GM19240 (cell line): ENCODE data around the gene CDK17.

Experiments used
- DNase-seq: peaks from one replicate; pipeline ENCODE4 v3.0.0; 2011; ENCODE audit warnings: low spot score; ENCODE audit not compliant: insufficient read length

The CDK17 gene

DNA sequence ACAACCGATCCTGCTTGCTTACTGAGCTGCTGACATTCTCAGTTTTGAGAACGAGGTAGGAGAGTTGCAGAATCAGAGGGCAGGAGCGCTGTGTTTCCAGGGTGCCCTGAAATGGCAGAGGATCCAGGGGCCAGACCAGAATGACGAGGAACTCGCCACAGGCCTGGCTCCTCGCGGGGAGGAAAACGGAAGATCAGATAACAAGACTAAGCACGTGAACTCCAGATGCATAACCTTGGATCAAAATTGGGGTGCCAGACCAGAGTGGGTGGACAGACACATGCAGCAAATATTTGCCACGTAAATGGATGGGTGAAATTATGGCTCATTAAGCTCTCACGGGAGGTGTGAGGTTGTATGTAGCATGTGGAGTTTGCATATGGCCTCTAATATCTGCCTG is 159.6 kb downstream of the CDK17 start:
- DNase-seq: no peak

DNA sequence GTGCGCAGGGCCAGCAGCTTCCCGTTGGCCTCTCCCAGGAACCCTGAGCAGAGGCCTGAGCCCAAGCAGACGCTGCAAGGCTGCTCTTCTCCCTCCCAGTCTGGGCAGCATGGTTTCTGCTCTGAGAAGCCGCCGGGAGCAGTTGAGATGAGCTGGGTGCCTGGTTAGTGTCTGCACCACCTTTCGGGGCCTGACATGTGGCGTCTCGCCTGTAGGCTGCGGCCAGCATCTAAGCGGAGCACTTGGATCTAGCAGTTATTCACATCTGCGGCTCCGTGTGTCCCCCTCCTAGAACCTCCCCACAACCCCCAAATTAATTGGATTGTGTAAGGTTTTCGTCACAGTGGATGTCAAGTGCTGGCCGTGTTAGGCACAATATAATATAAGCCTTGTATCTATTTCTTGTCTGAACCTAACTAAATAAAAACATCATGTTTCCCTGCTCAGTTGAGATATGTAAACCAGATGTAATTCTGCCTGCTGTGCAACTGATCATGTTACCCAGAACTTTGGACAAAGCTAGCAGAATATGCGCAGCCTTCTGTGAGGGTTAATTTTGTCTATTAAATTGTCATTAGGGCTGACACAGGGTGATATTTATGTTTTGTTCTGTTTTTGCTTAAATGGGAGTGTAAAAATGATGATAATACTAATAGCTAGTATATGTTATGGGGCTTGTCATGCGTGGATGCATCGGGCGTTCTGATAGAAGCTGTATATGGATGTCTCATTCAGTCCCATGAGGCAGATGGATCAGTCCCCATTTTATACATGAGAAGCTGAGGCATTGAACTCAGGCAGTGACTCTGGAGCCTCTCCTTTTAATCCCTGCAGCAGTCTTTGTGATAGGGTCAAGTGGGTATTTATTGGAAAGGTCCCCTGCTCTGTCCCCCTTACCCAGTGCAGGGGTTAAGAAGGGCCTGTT is 160.3 kb downstream of the CDK17 start:
- no peak for DNase-seq

DNA sequence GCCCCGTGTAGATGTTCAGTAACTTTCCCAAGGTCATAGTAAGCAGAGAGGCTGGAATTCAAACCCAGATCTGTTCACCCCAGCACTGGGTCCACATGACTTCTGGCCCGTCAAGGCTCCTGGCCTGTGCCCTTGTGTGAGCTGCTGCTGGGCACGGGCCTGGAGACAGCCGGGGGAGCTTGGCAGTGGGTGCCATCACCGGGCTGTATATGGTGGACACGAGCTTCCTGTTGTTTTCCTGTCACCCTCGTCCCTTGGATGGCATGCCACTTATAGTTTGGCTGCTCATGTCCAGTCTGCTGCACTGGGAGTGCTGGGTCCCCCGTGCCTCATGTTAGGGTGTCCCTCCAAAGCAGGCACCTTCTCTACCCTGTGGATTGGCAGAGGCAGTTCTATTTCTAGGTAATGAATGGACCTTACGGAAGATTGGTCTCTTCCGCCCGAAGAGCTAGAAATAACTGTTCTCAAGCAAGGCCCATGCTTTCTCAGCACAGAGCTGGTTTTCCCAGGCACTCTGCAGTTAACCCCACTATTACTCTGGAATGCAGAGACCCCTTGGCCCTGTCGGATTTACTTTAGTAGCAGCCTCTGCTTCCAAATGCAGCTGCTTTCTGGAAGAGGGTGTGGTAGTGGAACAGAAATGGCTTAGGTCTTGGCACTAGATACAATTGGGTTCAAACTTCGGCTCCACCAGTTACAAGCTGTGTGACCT is 161.7 kb downstream of the CDK17 start:
- no peak for DNase-seq

DNA sequence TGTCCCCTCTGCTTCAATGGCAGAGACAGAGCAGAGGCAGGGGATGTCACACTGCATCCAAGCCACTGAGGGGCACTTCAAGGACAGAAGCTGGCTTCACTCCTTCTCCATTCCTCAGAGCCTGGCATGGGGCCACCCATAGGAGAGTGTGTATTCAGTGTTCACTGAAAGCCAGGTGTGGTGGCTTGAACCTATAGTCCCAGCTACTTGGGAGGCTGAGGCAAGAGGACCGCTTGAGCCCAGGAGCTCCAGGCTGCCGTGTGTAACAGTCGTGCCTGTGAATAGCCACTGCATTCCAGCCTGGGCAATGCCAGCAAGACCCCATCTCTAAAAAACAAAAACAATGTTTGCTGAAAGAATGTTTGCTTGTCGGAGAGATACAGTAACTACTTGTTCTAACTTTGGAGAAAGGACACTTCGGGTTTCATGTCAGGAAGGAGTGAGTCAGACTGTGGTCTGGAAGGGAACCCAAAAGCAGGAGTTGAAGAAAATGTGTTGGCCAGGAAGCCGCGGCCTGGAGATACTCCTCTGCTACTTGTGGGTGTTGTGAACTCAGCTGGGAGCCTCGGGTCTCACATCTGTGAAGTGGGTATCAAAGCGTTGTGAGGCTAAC is 162.7 kb downstream of the CDK17 start:
- no peak for DNase-seq

DNA sequence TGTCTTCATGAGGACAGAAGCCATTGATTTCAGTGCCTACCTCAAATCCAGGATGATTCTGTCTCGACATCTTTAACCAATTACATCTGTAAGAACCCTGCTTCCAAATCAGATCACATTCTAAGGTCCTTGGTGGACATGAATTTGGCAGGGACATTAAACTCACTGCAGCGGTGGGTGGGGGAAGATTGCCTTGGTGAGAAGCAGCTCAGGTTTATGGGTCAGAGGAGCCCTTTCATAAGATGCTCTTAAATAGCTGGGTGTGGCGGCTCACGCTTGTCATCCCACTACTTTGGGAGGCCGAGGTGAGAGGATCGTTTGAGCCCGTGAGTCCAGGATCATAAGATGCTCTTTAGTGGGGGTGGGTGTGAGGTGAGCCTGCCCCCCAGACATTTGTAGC is 163.2 kb downstream of the CDK17 start:
- DNase-seq: no peak

DNA sequence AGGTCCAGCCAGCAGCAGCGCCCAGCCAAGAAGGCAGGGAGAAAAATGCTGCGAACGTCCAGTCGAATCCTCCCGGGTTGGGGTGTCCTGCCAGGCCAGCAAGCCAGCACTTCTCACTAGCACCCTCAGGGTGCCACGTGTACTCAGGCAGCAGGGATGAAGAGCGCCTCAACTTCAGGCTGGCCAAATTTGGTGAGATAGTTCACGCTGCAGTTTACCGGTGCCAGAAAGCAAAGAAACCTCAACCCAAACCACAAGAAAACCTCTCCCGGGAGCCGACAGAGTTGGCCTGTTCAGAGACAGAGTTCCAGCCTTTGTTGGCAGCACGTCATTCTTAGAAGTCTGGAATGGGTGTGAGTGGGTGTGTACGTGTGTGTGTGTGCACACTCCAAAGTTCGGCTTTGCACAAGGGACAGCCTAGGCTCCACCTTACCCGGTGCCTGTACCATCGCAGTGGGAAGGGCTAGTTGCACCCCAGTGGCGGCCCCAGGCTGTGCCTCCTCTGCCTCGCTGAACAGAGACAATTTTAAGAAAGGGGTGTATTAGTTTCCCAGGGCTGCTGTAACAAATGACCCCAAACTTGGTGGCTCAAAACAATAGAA is 163.9 kb downstream of the CDK17 start:
- no peak for DNase-seq

DNA sequence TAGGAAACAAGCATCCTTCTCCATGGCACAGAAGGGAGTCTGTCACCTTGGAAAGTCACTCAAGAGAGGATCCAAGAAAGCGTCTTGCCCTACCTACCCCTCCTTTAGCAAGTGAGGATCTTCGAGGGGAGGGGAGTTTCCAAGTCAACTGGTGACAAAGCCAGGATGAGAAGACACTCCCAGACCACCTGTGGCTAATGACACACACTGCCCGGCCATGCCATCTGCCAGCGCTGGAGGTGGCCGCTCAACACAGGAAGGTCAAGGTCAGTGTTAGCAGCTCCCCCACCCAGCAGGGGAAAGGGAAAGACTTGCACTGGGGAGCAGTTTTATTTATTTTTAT is 164.8 kb downstream of the CDK17 start:
- DNase-seq: no peak

DNA sequence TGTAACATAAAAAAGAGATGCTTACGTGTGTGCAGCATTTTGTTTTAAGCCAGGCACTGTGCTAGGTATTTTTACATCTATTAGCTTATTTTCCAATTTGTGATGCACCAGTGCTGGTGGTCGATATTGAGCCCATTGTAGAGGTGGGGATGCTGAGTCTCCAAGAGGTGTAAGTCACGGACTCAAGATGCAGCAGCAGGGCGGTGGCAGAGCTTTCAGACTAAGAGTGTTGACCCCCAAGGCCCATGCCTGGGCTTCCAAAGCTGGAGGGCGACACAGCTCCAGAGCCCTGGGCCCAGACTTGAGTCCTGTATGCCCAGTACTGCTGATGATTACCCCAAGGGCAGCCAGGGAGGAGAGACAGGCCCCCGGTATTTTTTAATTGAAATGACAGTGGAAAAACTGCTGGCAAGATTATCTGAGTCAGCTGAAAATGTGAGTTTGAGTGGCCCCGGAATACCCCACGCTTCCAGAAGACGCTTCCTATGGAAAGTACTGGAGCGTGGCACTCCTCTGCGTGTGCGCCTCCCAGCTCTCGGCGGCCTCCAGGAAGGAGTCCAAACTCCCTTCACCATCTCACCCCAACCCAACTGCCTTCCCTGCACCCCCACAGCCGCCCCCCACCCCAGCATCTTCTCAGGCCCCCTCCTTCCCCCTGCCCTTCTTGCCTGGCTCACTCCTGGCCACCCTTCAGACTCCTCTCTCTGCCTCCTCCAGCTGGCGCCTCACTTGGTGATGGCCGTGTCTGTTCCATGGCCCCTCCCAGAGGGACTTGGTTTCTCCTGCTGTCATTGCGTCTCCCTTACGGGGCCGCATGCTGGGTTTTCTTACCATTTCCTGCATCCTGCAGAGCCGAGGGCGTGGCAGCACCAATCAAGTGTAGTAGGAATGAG is 165.4 kb downstream of the CDK17 start:
- DNase-seq: no peak

DNA sequence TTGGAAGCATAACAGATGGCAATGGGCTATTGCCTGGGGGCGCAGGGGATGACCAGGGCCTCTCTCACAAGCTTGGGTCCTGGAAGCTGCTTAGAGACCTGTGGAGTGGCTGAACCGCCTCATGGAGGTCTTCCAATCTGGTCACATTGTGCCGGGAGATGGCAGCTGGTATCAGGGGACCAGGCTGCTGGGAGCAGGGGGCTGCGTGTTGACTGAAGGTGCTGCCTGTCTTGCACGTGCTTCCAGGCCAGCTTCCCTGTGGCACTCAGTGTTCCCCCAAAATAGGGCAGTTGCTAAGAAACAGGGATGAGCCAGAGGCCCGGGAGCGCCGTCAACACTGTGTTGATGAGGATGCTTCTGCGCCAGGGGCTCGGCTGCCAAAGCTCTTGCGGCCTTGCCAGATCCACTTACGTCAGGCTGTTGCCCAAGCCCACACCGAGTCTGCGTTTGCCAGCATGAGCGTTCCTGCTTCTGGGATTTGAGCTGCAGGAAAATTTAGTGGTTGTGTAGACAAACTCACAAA is 166.2 kb downstream of the CDK17 start:
- DNase-seq: no peak

DNA sequence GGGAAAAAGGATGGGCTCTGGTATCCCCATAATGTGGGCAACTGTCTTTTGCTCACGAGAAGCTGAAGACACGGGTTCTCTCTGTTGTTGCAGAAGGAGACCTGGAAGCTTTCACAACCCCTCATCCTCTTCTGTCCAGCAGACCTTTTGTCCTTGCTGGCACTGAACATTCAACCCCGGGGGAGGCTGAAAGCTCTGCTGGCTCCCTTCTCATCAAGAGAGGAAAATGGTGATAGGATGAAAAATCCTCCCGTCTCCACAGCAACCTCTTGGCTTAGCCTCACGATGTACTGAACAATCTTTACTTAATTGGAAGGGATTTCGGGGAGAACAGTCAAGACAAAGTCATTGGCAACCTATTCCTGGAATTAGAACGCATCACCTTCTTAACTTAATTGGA is 167.1 kb downstream of the CDK17 start:
- no peak for DNase-seq

DNA sequence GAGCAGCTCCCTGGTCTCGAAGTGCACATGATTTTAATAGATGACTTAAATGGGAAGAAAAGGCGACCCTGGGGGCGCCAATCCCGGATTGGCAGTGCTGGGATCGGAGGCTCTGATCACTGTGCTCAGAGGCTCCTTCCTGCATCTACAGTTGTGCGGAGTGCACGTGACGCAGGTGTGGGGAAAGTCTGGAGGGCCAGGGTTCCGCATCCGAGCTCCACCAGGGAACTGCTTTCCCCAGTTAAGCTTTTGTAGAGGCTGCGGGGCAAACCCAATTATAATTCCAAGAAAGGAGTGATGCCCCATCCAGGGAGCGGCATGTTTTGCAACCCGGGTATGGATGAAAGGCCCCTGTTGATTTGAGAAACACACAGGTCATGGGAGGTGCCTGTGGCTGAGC is 169.6 kb downstream of the CDK17 start:
- no peak for DNase-seq

DNA sequence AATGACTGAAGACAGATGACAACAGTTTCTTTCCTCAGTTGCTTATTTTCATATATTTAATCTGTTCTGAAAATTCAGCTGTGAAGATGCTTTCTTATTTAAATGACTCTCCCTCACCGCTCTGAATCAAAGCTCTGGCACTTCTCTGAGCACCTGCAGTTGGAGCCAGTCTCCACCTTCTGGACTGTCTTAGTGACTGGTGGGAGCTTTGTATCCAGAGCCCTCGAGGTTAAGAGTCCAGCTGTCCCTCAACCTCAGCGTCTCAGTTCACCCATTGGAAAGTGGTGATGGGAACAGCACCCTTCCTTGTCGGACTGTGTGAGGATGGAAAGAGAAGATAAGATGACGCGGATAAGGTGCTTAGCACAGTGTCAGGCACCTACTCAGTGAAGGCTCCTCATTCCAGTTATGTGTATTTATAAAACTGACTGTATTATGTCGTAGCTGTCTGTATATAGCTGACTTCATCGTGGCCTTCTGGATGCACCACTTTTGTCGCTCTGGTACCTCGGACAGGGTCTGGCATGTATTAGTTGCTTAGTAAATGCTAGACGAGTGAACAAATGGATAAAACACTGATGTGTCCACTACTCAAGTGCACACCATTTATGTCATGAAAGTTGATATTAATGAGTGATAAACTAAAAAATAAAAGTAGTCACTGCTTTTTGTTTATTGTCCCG is 171.5 kb downstream of the CDK17 start:
- no peak for DNase-seq
